Endothelial cell of umbilical vein (primary cell): ENCODE results near the gene NCLN. TPM values are rescaled to one million over a fixed set of nuclear protein-coding genes. Genes with fewer than 3 reads are reported as not detected.

Experiments
- BruUV-seq: library from RNA; stranded (reverse); fragments of 400-500 nt; replicated peaks from 2 replicates; lab custom pipeline; 2021; lab: Mats Ljungman, UMichigan
- CTCF ChIA-PET: fragments of 300-600, 350-600 bp; sonication (Branson Sonifier 250); formaldehyde crosslinking; loops from one replicate; lab custom pipeline; 2021; ENCODE audit warnings: antibody characterized with exemption, inconsistent platforms; lab: Charles Lee
- POLR2A ChIA-PET: fragments of 300-600, 350-600 bp; sonication (Branson Sonifier 250); formaldehyde crosslinking; loops from one replicate; lab custom pipeline; 2021; ENCODE audit warnings: antibody characterized with exemption, inconsistent platforms; lab: Charles Lee
- DNase-seq: peaks from one replicate; pipeline ENCODE4 v3.0.0-alpha.2; 2011; ENCODE audit warnings: low read depth, low spot score
- FAIRE-seq: peaks from 2 replicates; lab custom pipeline; 2011; peaks lifted over from hg19 to GRCh38; lab: Jason Lieb, UNC
- H2AFZ ChIP-seq: 2 replicates; pipeline ENCODE4 v1.6.0; 2012; ENCODE audit warnings: low read depth, low read length, control low read depth, inconsistent platforms
- H3K27ac ChIP-seq: 2 replicates; pipeline ENCODE4 v1.5.1; 2011; ENCODE audit warnings: low read depth, mild to moderate bottlenecking, control low read depth, low read length, moderate library complexity; ENCODE audit not compliant: insufficient read depth
- H3K27me3 ChIP-seq, 2 experiments: 2 replicates each; pipeline versions ENCODE4 v1.6.0 to v1.6.1; 2011; ENCODE audit warnings: low read length in 2 of 2, mixed read lengths in 1 of 2; ENCODE audit not compliant: control insufficient read depth in 2 of 2, insufficient read depth in 2 of 2
- H3K36me3 ChIP-seq, 2 experiments: 2 replicates in 1 of 2; 3 replicates in 1 of 2; pipeline ENCODE4 v1.5.1; 2011; ENCODE audit warnings: low read length in 2 of 2, mild to moderate bottlenecking in 1 of 2, moderate library complexity in 1 of 2; ENCODE audit not compliant: control insufficient read depth in 2 of 2, insufficient read depth in 2 of 2; ENCODE audit errors: extremely low read depth in 1 of 2
- H3K4me1 ChIP-seq: 3 replicates; pipeline ENCODE4 v1.5.1; 2011; ENCODE audit warnings: mild to moderate bottlenecking, low read length; ENCODE audit not compliant: control insufficient read depth, insufficient read depth; ENCODE audit errors: extremely low read depth
- H3K4me2 ChIP-seq: 2 replicates; pipeline ENCODE4 v1.6.1; 2011; ENCODE audit warnings: low read length, control low read depth, mixed read lengths; ENCODE audit not compliant: insufficient read depth
- H3K4me3 ChIP-seq, 3 experiments: fragments of 200-600 bp in 1 of 3; sonication (generic), shearing (Covaris generic) in 1 of 3; replicated peaks in 1 of 3; 2 replicates each; pipeline ENCODE4 v1.5.1; 2011 to 2016; ENCODE audit warnings: control low read depth in 3 of 3, low read length in 3 of 3, mild to moderate bottlenecking in 2 of 3, inconsistent platforms in 1 of 3, low read depth in 1 of 3, moderate library complexity in 1 of 3; ENCODE audit not compliant: insufficient read depth in 1 of 3
- H3K79me2 ChIP-seq: 2 replicates; pipeline ENCODE4 v1.6.0; 2012; ENCODE audit warnings: low read length, inconsistent platforms; ENCODE audit not compliant: control insufficient read depth, insufficient read depth
- H3K9ac ChIP-seq: replicated peaks from 2 replicates; pipeline ENCODE3; 2011; ENCODE audit warnings: low read length, control low read depth; ENCODE audit not compliant: insufficient read depth; ENCODE audit errors: extremely low read depth
- H3K9me1 ChIP-seq: replicated peaks from 3 replicates; pipeline ENCODE4 v1.6.0; 2011; ENCODE audit warnings: mild to moderate bottlenecking, low read length; ENCODE audit not compliant: control insufficient read depth, insufficient read depth; ENCODE audit errors: extremely low read depth
- H3K9me3 ChIP-seq: replicated peaks from 2 replicates; pipeline ENCODE4 v1.5.1; 2012; ENCODE audit warnings: low read length, inconsistent platforms; ENCODE audit not compliant: control insufficient read depth, insufficient read depth
- H4K20me1 ChIP-seq: replicated peaks from 2 replicates; pipeline ENCODE3; 2011; ENCODE audit warnings: mild to moderate bottlenecking, low read length; ENCODE audit not compliant: control insufficient read depth, insufficient read depth; ENCODE audit errors: extremely low read depth
- EZH2 ChIP-seq: IDR thresholded peaks from 2 replicates; pipeline ENCODE4 v1.6.1; 2012; ENCODE audit warnings: borderline replicate concordance, low read depth, mild to moderate bottlenecking, moderate library complexity, low read length, inconsistent platforms; ENCODE audit not compliant: severe bottlenecking
- FOS ChIP-seq: IDR thresholded peaks from 2 replicates; pipeline ENCODE4 v1.6.1; 2011; ENCODE audit warnings: mild to moderate bottlenecking, low read length, moderate library complexity, borderline replicate concordance; ENCODE audit not compliant: insufficient read depth
- GATA2 ChIP-seq: IDR thresholded peaks from 2 replicates; pipeline ENCODE4 v1.7.0; 2011; ENCODE audit warnings: low read depth, mild to moderate bottlenecking, moderate library complexity, mixed read lengths, low read length; ENCODE audit not compliant: insufficient read length, insufficient read depth
- JUN ChIP-seq: IDR thresholded peaks from 2 replicates; pipeline ENCODE4 v1.6.1; 2011; ENCODE audit warnings: borderline replicate concordance, low read depth; ENCODE audit not compliant: insufficient read length, insufficient read depth
- MAX ChIP-seq: IDR thresholded peaks from 2 replicates; pipeline ENCODE4 v1.6.1; 2011; ENCODE audit not compliant: insufficient read depth, insufficient read length
- MYC ChIP-seq: IDR thresholded peaks from one replicate; pipeline ENCODE4 v1.6.1; 2011; ENCODE audit warnings: mild to moderate bottlenecking, low read depth, low read length
- POLR2A ChIP-seq: IDR thresholded peaks from 2 replicates; pipeline ENCODE4 v1.6.1; 2012; ENCODE audit warnings: low read depth, mild to moderate bottlenecking, control low read depth, low read length
- POLR2AphosphoS5 ChIP-seq: IDR thresholded peaks from 2 replicates; pipeline ENCODE4 v1.6.1; 2012; ENCODE audit warnings: low read depth, mild to moderate bottlenecking, control low read depth, low read length, moderate library complexity; ENCODE audit not compliant: insufficient read depth
- dilution Hi-C: fragments of 300-500 bp; cut with MboI; formaldehyde crosslinking; loops from one replicate; pipeline ENCODE4 v1.15.0; 2019; ENCODE audit warnings: low sequenced_read_pairs; ENCODE audit not compliant: extremely low pct_ligation_motif_present
- intact Hi-C: fragments of 100-400 bp; cut with micrococcal nuclease; formaldehyde crosslinking; loops from one replicate; pipeline ENCODE4 v1.10.0; 2022
- polyA plus RNA-seq, 4 experiments: library from polyadenylated mRNA; depleted of rRNA in 3 of 4; stranded (reverse) in 3 of 4; unstranded in 1 of 4; fragments of >200 nt; gene quantifications; 2 replicates each; pipeline versions ENCODE4 v1.2.1 to v1.2.3, GENCODE V29; 2011 to 2012; ENCODE audit warnings: missing spikeins in 1 of 4
- total RNA-seq: library from RNA; stranded (reverse); gene quantifications from 2 replicates; pipeline ENCODE4 v1.2.3, GENCODE V29; 2021
- TF ChIP-seq, protein P1 (sequence below), 2 donors: IDR thresholded peaks; 1 replicate in 1 of 2; 2 replicates in 1 of 2; pipeline ENCODE4 v1.5.1; 2011; ENCODE audit warnings: low read length in 2 of 2, mild to moderate bottlenecking in 2 of 2, moderate library complexity in 2 of 2, control low read depth in 1 of 2, inconsistent platforms in 1 of 2, low read depth in 1 of 2; ENCODE audit not compliant: insufficient read depth in 1 of 2; ENCODE audit errors: extremely low read depth in 1 of 2

Gene NCLN
- total and polyA plus RNA-seq, 2 donors (not counting 3 experiments of a cell fraction or from before 2014, with no cell fraction given): 97.2 to 102 TPM

- Histone ChIP-seq H3K9me3 (no peaks in the 10 kb centered on the region), H3K9ac (no peak overlapping the region), H3K27ac (no peak overlapping the region), H3K4me3 (no peak overlapping the region), H3K4me2 (no peak overlapping the region), H3K9me1 (no peaks in the 10 kb centered on the region), H3K4me1 (no peaks in the 10 kb centered on the region), H2AFZ (no peak overlapping the region), H3K27me3 (no peaks in the 10 kb centered on the region), H3K36me3 (no peaks in the 10 kb centered on the region), H3K79me2 (no peaks in the 10 kb centered on the region), H4K20me1 (no peaks in the 10 kb centered on the region)
- DNase-seq (no peak), FAIRE-seq (no peak)
- BruUV-seq: no TSS peak
- ChIA-PET CTCF (no interaction called here), POLR2A (no interaction called here)
- dilution Hi-C loops (no loop called here), intact Hi-C loops (no loop called here)
- TF ChIP-seq JUN (no peak), MYC (no peak), MAX (no peak), EZH2 (no peak), FOS (no peak), POLR2A (no peak), POLR2AphosphoS5 (no peak), GATA2 (no peak)
- TF ChIP-seq, protein P1, sequence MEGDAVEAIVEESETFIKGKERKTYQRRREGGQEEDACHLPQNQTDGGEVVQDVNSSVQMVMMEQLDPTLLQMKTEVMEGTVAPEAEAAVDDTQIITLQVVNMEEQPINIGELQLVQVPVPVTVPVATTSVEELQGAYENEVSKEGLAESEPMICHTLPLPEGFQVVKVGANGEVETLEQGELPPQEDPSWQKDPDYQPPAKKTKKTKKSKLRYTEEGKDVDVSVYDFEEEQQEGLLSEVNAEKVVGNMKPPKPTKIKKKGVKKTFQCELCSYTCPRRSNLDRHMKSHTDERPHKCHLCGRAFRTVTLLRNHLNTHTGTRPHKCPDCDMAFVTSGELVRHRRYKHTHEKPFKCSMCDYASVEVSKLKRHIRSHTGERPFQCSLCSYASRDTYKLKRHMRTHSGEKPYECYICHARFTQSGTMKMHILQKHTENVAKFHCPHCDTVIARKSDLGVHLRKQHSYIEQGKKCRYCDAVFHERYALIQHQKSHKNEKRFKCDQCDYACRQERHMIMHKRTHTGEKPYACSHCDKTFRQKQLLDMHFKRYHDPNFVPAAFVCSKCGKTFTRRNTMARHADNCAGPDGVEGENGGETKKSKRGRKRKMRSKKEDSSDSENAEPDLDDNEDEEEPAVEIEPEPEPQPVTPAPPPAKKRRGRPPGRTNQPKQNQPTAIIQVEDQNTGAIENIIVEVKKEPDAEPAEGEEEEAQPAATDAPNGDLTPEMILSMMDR (IDR thresholded peaks at IDR 0.05; ENCODE audit: extremely low read depth in 1 of 2, insufficient read depth in 1 of 2, low read depth in 1 of 2, low read length in 2 of 2): no peak
Observed at GRCh38 chr19:3239367-3239766, 53.6 kb downstream of the NCLN start.
